ENCODE data around the gene C10orf90. TPM values are rescaled to one million over a fixed set of nuclear protein-coding genes. Genes with fewer than 3 reads are reported as not detected.

Gene C10orf90
- polyA plus RNA-seq, 4 donors, result not detected

GRCh38 chr10:126501828-126502227 is 168.7 kb downstream of the C10orf90 start:
- no peaks in the 10 kb centered on the region for H3K4me1 ChIP-seq (ENCODE audit: control insufficient read depth in 3 of 3, insufficient read depth in 2 of 3, low read depth in 1 of 3, low read length in 2 of 3)
- no peak for DNase-seq
- H3K4me3 ChIP-seq (ENCODE audit: low read depth in 1 of 3, low read length in 3 of 3), result no peak overlapping the region
- no peaks in the 10 kb centered on the region for H3K27me3 ChIP-seq (ENCODE audit: control insufficient read depth in 3 of 3, insufficient read depth in 3 of 3, low read length in 3 of 3)
- FAIRE-seq, result no peak
- no peaks in the 10 kb centered on the region for H3K36me3 ChIP-seq (ENCODE audit: control insufficient read depth in 3 of 3, insufficient read depth in 2 of 3, low read depth in 1 of 3, low read length in 3 of 3)
- 85 to 94% (median 89%) methylated on average over 5 of the region's 5 CpGs for WGBS, 3 donors
- H3K27ac ChIP-seq (ENCODE audit: low read depth in 1 of 3, low read length in 2 of 3), result no peak overlapping the region
- no peaks in the 10 kb centered on the region for H3K9me3 ChIP-seq (ENCODE audit: control insufficient read depth in 2 of 2, insufficient read depth in 1 of 2, low read depth in 1 of 2, low read length in 1 of 2)

GRCh38 chr10:126500866-126501265 is 169.6 kb downstream of the C10orf90 start:
- Histone ChIP-seq H3K36me3 (ENCODE audit: control insufficient read depth in 3 of 3, insufficient read depth in 2 of 3, low read depth in 1 of 3, low read length in 3 of 3) (no peaks in the 10 kb centered on the region), H3K4me1 (ENCODE audit: control insufficient read depth in 3 of 3, insufficient read depth in 2 of 3, low read depth in 1 of 3, low read length in 2 of 3) (no peaks in the 10 kb centered on the region), H3K27me3 (ENCODE audit: control insufficient read depth in 3 of 3, insufficient read depth in 3 of 3, low read length in 3 of 3) (no peaks in the 10 kb centered on the region), H3K27ac (ENCODE audit: low read depth in 1 of 3, low read length in 2 of 3) (no peak overlapping the region), H3K9me3 (ENCODE audit: control insufficient read depth in 2 of 2, insufficient read depth in 1 of 2, low read depth in 1 of 2, low read length in 1 of 2) (no peaks in the 10 kb centered on the region), H3K4me3 (ENCODE audit: low read depth in 1 of 3, low read length in 3 of 3) (no peak overlapping the region)
- no peak for DNase-seq
- no peak for FAIRE-seq
- WGBS, 3 donors, result 50 to 70% (median 55%) methylated on average over 3 of the region's 3 CpGs

- DNase-seq, result no peak
- 48 to 73% (median 56%) methylated on average over 4 of the region's 4 CpGs for WGBS, 3 donors
- Histone ChIP-seq H3K4me1 (ENCODE audit: control insufficient read depth in 3 of 3, insufficient read depth in 2 of 3, low read depth in 1 of 3, low read length in 2 of 3) (no peaks in the 10 kb centered on the region), H3K27ac (ENCODE audit: low read depth in 1 of 3, low read length in 2 of 3) (no peak overlapping the region), H3K27me3 (ENCODE audit: control insufficient read depth in 3 of 3, insufficient read depth in 3 of 3, low read length in 3 of 3) (no peaks in the 10 kb centered on the region), H3K36me3 (ENCODE audit: control insufficient read depth in 3 of 3, insufficient read depth in 2 of 3, low read depth in 1 of 3, low read length in 3 of 3) (no peaks in the 10 kb centered on the region), H3K4me3 (ENCODE audit: low read depth in 1 of 3, low read length in 3 of 3) (no peak overlapping the region), H3K9me3 (ENCODE audit: control insufficient read depth in 2 of 2, insufficient read depth in 1 of 2, low read depth in 1 of 2, low read length in 1 of 2) (no peaks in the 10 kb centered on the region)
- no peak for FAIRE-seq
These were observed 170.3 kb downstream of the C10orf90 start for GRCh38 chr10:126500185-126500584.

- 94 to 96% (median 96%) methylated on average over 6 of the region's 6 CpGs for WGBS, 3 donors
- H3K4me1 ChIP-seq (ENCODE audit: control insufficient read depth in 3 of 3, insufficient read depth in 2 of 3, low read depth in 1 of 3, low read length in 2 of 3), result no peaks in the 10 kb centered on the region
- H3K36me3 ChIP-seq (ENCODE audit: control insufficient read depth in 3 of 3, insufficient read depth in 2 of 3, low read depth in 1 of 3, low read length in 3 of 3), result no peaks in the 10 kb centered on the region
- no peaks in the 10 kb centered on the region for H3K27me3 ChIP-seq (ENCODE audit: control insufficient read depth in 3 of 3, insufficient read depth in 3 of 3, low read length in 3 of 3)
- H3K9me3 ChIP-seq (ENCODE audit: control insufficient read depth in 2 of 2, insufficient read depth in 1 of 2, low read depth in 1 of 2, low read length in 1 of 2), result no peaks in the 10 kb centered on the region
- FAIRE-seq, result no peak
- H3K4me3 ChIP-seq (ENCODE audit: low read depth in 1 of 3, low read length in 3 of 3), result no peak overlapping the region
- DNase-seq, result no peak
- H3K27ac ChIP-seq (ENCODE audit: low read depth in 1 of 3, low read length in 2 of 3), result no peak overlapping the region
These were observed 170.7 kb downstream of the C10orf90 start for GRCh38 chr10:126499744-126500143.

- no peaks in the 10 kb centered on the region for H3K4me1 ChIP-seq (ENCODE audit: control insufficient read depth in 3 of 3, insufficient read depth in 2 of 3, low read depth in 1 of 3, low read length in 2 of 3)
- H3K27ac ChIP-seq (ENCODE audit: low read depth in 1 of 3, low read length in 2 of 3), result no peak overlapping the region
- H3K36me3 ChIP-seq (ENCODE audit: control insufficient read depth in 3 of 3, insufficient read depth in 2 of 3, low read depth in 1 of 3, low read length in 3 of 3), result no peaks in the 10 kb centered on the region
- 66 to 87% (median 79%) methylated on average over 2 of the region's 2 CpGs for WGBS, 3 donors
- H3K4me3 ChIP-seq (ENCODE audit: low read depth in 1 of 3, low read length in 3 of 3), result no peak overlapping the region
- no peaks in the 10 kb centered on the region for H3K9me3 ChIP-seq (ENCODE audit: control insufficient read depth in 2 of 2, insufficient read depth in 1 of 2, low read depth in 1 of 2, low read length in 1 of 2)
- DNase-seq (no peak), FAIRE-seq (no peak)
- no peaks in the 10 kb centered on the region for H3K27me3 ChIP-seq (ENCODE audit: control insufficient read depth in 3 of 3, insufficient read depth in 3 of 3, low read length in 3 of 3)
These were observed 172.8 kb downstream of the C10orf90 start for GRCh38 chr10:126497672-126498071.

GRCh38 chr10:126496771-126497545 is 173.5 kb downstream of the C10orf90 start:
- H3K4me3 ChIP-seq (ENCODE audit: low read depth in 1 of 3, low read length in 3 of 3), result no peak overlapping the region
- no peak overlapping the region for H3K27ac ChIP-seq (ENCODE audit: low read depth in 1 of 3, low read length in 2 of 3)
- H3K4me1 ChIP-seq (ENCODE audit: control insufficient read depth in 3 of 3, insufficient read depth in 2 of 3, low read depth in 1 of 3, low read length in 2 of 3), result no peaks in the 10 kb centered on the region
- H3K9me3 ChIP-seq (ENCODE audit: control insufficient read depth in 2 of 2, insufficient read depth in 1 of 2, low read depth in 1 of 2, low read length in 1 of 2), result no peaks in the 10 kb centered on the region
- FAIRE-seq, result no peak
- H3K36me3 ChIP-seq (ENCODE audit: control insufficient read depth in 3 of 3, insufficient read depth in 2 of 3, low read depth in 1 of 3, low read length in 3 of 3), result no peaks in the 10 kb centered on the region
- peaks cover 0 to 2% (median 0%) of the 10 kb centered on the region in 3 donors for H3K27me3 ChIP-seq (ENCODE audit: control insufficient read depth in 3 of 3, insufficient read depth in 3 of 3, low read length in 3 of 3)
- DNase-seq, result no peak
- 80 to 84% (median 83%) methylated on average over 16 of the region's 16 CpGs for WGBS, 3 donors

GRCh38 chr10:126491476-126491875 is 179.0 kb downstream of the C10orf90 start:
- no peak overlapping the region for H3K27ac ChIP-seq (ENCODE audit: low read depth in 1 of 3, low read length in 2 of 3)
- H3K9me3 ChIP-seq (ENCODE audit: control insufficient read depth in 2 of 2, insufficient read depth in 1 of 2, low read depth in 1 of 2, low read length in 1 of 2), result no peaks in the 10 kb centered on the region
- no peak overlapping the region for H3K4me3 ChIP-seq (ENCODE audit: low read depth in 1 of 3, low read length in 3 of 3)
- FAIRE-seq (no peak), DNase-seq (no peak)
- no peaks in the 10 kb centered on the region for H3K36me3 ChIP-seq (ENCODE audit: control insufficient read depth in 3 of 3, insufficient read depth in 2 of 3, low read depth in 1 of 3, low read length in 3 of 3)
- 54 to 69% (median 69%) methylated on average over 7 of the region's 7 CpGs for WGBS, 3 donors
- peaks cover 0 to 2% (median 0%) of the 10 kb centered on the region in 3 donors for H3K27me3 ChIP-seq (ENCODE audit: control insufficient read depth in 3 of 3, insufficient read depth in 3 of 3, low read length in 3 of 3)
- H3K4me1 ChIP-seq (ENCODE audit: control insufficient read depth in 3 of 3, insufficient read depth in 2 of 3, low read depth in 1 of 3, low read length in 2 of 3), result no peaks in the 10 kb centered on the region

- DNase-seq (no peak), FAIRE-seq (no peak)
- no peaks in the 10 kb centered on the region for H3K36me3 ChIP-seq (ENCODE audit: control insufficient read depth in 3 of 3, insufficient read depth in 2 of 3, low read depth in 1 of 3, low read length in 3 of 3)
- no peaks in the 10 kb centered on the region for H3K27me3 ChIP-seq (ENCODE audit: control insufficient read depth in 3 of 3, insufficient read depth in 3 of 3, low read length in 3 of 3)
- no peak overlapping the region for H3K27ac ChIP-seq (ENCODE audit: low read depth in 1 of 3, low read length in 2 of 3)
- no peaks in the 10 kb centered on the region for H3K4me1 ChIP-seq (ENCODE audit: control insufficient read depth in 3 of 3, insufficient read depth in 2 of 3, low read depth in 1 of 3, low read length in 2 of 3)
- H3K4me3 ChIP-seq (ENCODE audit: low read depth in 1 of 3, low read length in 3 of 3), result no peak overlapping the region
- 59 to 76% (median 71%) methylated on average over 1 of the region's 1 CpG for WGBS, 3 donors
- H3K9me3 ChIP-seq (ENCODE audit: control insufficient read depth in 2 of 2, insufficient read depth in 1 of 2, low read depth in 1 of 2, low read length in 1 of 2), result peaks cover 0 to 3% of the 10 kb centered on the region in 2 donors
These were observed 189.3 kb downstream of the C10orf90 start for GRCh38 chr10:126481181-126481580.

- FAIRE-seq (no peak), DNase-seq (no peak)
- WGBS, 3 donors, result 78 to 91% (median 80%) methylated on average over 3 of the region's 3 CpGs
- Histone ChIP-seq H3K4me1 (ENCODE audit: control insufficient read depth in 3 of 3, insufficient read depth in 2 of 3, low read depth in 1 of 3, low read length in 2 of 3) (no peaks in the 10 kb centered on the region), H3K27me3 (ENCODE audit: control insufficient read depth in 3 of 3, insufficient read depth in 3 of 3, low read length in 3 of 3) (no peaks in the 10 kb centered on the region), H3K36me3 (ENCODE audit: control insufficient read depth in 3 of 3, insufficient read depth in 2 of 3, low read depth in 1 of 3, low read length in 3 of 3) (no peaks in the 10 kb centered on the region), H3K4me3 (ENCODE audit: low read depth in 1 of 3, low read length in 3 of 3) (no peak overlapping the region), H3K9me3 (ENCODE audit: control insufficient read depth in 2 of 2, insufficient read depth in 1 of 2, low read depth in 1 of 2, low read length in 1 of 2) (no peaks in the 10 kb centered on the region), H3K27ac (ENCODE audit: low read depth in 1 of 3, low read length in 2 of 3) (no peak overlapping the region)
These were observed 189.8 kb downstream of the C10orf90 start for GRCh38 chr10:126480648-126481047.
